GM12878 (cell line): Measurements from ENCODE around the gene NLGN4X. TPM values are rescaled to one million over a fixed set of nuclear protein-coding genes. Genes with fewer than 3 reads are reported as not detected.

Experiments used
- ATAC-seq: fragments of 200-7000 bp; cut with Tn5 transposase; 3 replicates; pipeline ENCODE4 v1.9.1; 2020; ENCODE audit warnings: mild to moderate bottlenecking, moderate library complexity
- BruUV-seq: library from RNA; stranded (reverse); fragments of 400-500 nt; replicated peaks from 2 replicates; lab custom pipeline; 2021; lab: Mats Ljungman, UMichigan
- CTCF ChIA-PET: fragments of 300-600 bp; sonication (Branson Sonifier 250); formaldehyde crosslinking; extraction: SDS; loops from one replicate; lab custom pipeline; 2021; ENCODE audit warnings: inconsistent platforms; lab: Yijun Ruan, JAX
- POLR2A ChIA-PET: fragments of 350-600 bp; formaldehyde crosslinking; extraction: SDS; loops from one replicate; lab custom pipeline; 2021; ENCODE audit warnings: inconsistent platforms; lab: Charles Lee
- RAD21 ChIA-PET: fragments of 300-600 bp; sonication (Branson Sonifier 250); formaldehyde crosslinking; loops from one replicate; lab custom pipeline; 2023; ENCODE audit warnings: antibody characterized with exemption; ENCODE audit not compliant: unreplicated experiment; lab: Charles Lee
- SMC1A ChIA-PET: fragments of 300-600 bp; sonication (Branson Sonifier 250); formaldehyde crosslinking; loops from one replicate; lab custom pipeline; 2023; ENCODE audit not compliant: unreplicated experiment, uncharacterized antibody; lab: Charles Lee
- DNase-seq: peaks from one replicate; pipeline ENCODE4 v3.0.0-alpha.2; 2011; ENCODE audit warnings: low read depth, low spot score
- FAIRE-seq: peaks from 3 replicates; lab custom pipeline; 2011; peaks lifted over from hg19 to GRCh38; lab: Jason Lieb, UNC
- H2AFZ ChIP-seq: 2 replicates; pipeline ENCODE4 v1.6.0; 2011; ENCODE audit warnings: low read depth, low read length, control low read depth; ENCODE audit not compliant: control insufficient read depth
- H3K27ac ChIP-seq: 2 replicates; pipeline ENCODE4 v1.5.1; 2011; ENCODE audit warnings: control low read depth; ENCODE audit not compliant: control insufficient read depth, insufficient read depth
- H3K27me3 ChIP-seq, 2 experiments: replicated peaks in 1 of 2; 2 replicates each; pipeline versions ENCODE4 v1.6.0 to v1.6.1; 2011; ENCODE audit warnings: low read length in 1 of 2; ENCODE audit not compliant: control insufficient read depth in 2 of 2, insufficient read depth in 2 of 2
- H3K36me3 ChIP-seq, 2 experiments: 2 replicates each; pipeline ENCODE4 v1.5.1; 2011; ENCODE audit warnings: low read length in 1 of 2; ENCODE audit not compliant: control insufficient read depth in 2 of 2, insufficient read depth in 2 of 2
- H3K4me1 ChIP-seq: 2 replicates; pipeline ENCODE4 v1.6.1; 2011; ENCODE audit warnings: mild to moderate bottlenecking, low read length, moderate library complexity, mixed read lengths; ENCODE audit not compliant: control insufficient read depth, insufficient read depth
- H3K4me2 ChIP-seq: 2 replicates; pipeline ENCODE4 v1.6.0; 2011; ENCODE audit warnings: control low read depth; ENCODE audit not compliant: control insufficient read depth, insufficient read depth
- H3K4me3 ChIP-seq: fragments of 200-600 bp; sonication (generic); 2 replicates; pipeline ENCODE4 v1.5.1; 2016
- H3K79me2 ChIP-seq: 2 replicates; pipeline ENCODE4 v1.6.0; 2011; ENCODE audit warnings: low read length; ENCODE audit not compliant: control insufficient read depth, insufficient read depth
- H3K9ac ChIP-seq: 2 replicates; pipeline ENCODE4 v1.8.0; 2011; ENCODE audit warnings: low read length, control low read depth, mixed read lengths; ENCODE audit not compliant: control insufficient read depth, insufficient read depth
- H3K9me3 ChIP-seq: replicated peaks from 3 replicates; pipeline ENCODE4 v1.5.1; 2011; ENCODE audit warnings: mild to moderate bottlenecking, low read length; ENCODE audit not compliant: control insufficient read depth, insufficient read depth
- H4K20me1 ChIP-seq: 2 replicates; pipeline ENCODE4 v1.6.0; 2011; ENCODE audit not compliant: control insufficient read depth, insufficient read depth
- ASH2L ChIP-seq: fragments of 300-600, 200-600 bp; sonication (generic); IDR thresholded peaks from 2 replicates; pipeline ENCODE4 v1.6.1; 2017; ENCODE audit warnings: low read depth, mild to moderate bottlenecking, borderline replicate concordance
- FOS ChIP-seq: IDR thresholded peaks from 3 replicates; pipeline ENCODE4 v1.6.1; 2011; ENCODE audit warnings: borderline replicate concordance; ENCODE audit not compliant: insufficient read length; ENCODE audit errors: extremely low read depth
- TCF7 ChIP-seq: IDR thresholded peaks from 2 replicates; pipeline ENCODE4 v1.6.1; 2014; ENCODE audit warnings: antibody characterized with exemption, borderline replicate concordance
- WGBS: methylation state at CpG from one replicate; pipeline ENCODE4 v1.1.6; 2016; ENCODE audit warnings: low lambda C conversion rate; ENCODE audit not compliant: insufficient replicate concordance, insufficient coverage; ENCODE audit errors: missing lambda C conversion rate; 5-methylcytosine and 5-hydroxymethylcytosine counted together
- in situ Hi-C: fragments of 300-500 bp; cut with MboI; formaldehyde crosslinking; loops from 9 replicates; pipeline ENCODE4 v1.14.3; 2018; ENCODE audit warnings: mixed read lengths
- intact Hi-C: fragments of 100-400 bp; cut with micrococcal nuclease; formaldehyde crosslinking; loops from one replicate; pipeline ENCODE4 v1.14.2; 2022; ENCODE audit not compliant: unreplicated experiment
- polyA plus RNA-seq, 11 experiments: library from polyadenylated mRNA; depleted of rRNA in 4 of 11; unstranded in 6 of 11; stranded (reverse) in 5 of 11; fragments of >200 nt; fragmentation: Nextera tagmentation in 4 of 11; fragmentation: Illumina TruSeq in 1 of 11; extraction: Ambion mirVana in 4 of 11; extraction: Trizol in 1 of 11; gene quantifications; 1 replicate in 1 of 11; 2 replicates in 10 of 11; pipeline versions ENCODE4 v1.2.1 to v1.2.3, GENCODE V29; 2011 to 2016; ENCODE audit warnings: inconsistent platforms in 2 of 11, missing spikeins in 2 of 11, low read depth in 1 of 11
- total RNA-seq, 4 experiments: library from RNA; depleted of rRNA in 3 of 4; stranded (reverse); fragments of >200 nt in 3 of 4; fragmentation: Illumina TruSeq in 1 of 4; extraction: Trizol in 1 of 4; gene quantifications; 2 replicates each; pipeline versions ENCODE4 v1.2.1 to v1.2.3, GENCODE V29; 2013 to 2021
- TF ChIP-seq, protein P1 (sequence below): fragments of 150-350 bp; IDR thresholded peaks from 2 replicates; pipeline ENCODE4 v1.6.1; 2016; ENCODE audit warnings: low read depth, low read length
- TF ChIP-seq, protein P2 (sequence below): fragments of 450-650 bp; conservative IDR thresholded peaks from 2 replicates; pipeline ENCODE4 v1.6.1; 2017; ENCODE audit warnings: mild to moderate bottlenecking, moderate library complexity
- TF ChIP-seq, protein P3 (sequence below): fragments of 450-650 bp; IDR thresholded peaks from 2 replicates; pipeline ENCODE4 v1.6.1; 2018; ENCODE audit warnings: borderline replicate concordance, mild to moderate bottlenecking; ENCODE audit not compliant: partially characterized antibody

Gene NLGN4X
- total and polyA plus RNA-seq, 10 of the 15 experiments (the other 5 are each of a cell fraction or from before 2014, with no cell fraction given), result 0.02 to 1.5 (median 0.09) TPM; not detected in 2

DNA sequence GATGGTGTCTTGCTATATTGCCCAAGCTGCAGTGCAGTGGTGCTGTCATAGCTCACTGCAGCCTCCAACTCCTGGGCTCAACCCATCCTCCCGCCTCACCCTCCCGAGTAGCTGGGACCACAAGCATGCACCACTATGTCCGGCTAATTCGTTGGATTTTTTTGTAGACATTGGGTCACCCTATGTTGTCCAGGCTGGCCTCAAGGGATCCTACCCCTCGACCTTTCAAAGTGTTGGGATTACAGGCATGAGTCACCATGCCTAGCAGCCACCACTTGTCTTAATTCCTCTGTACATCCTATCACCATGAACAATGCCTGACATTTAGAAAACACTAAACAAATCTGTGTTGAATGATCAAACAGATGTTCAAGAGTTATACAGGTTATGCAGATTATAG lies 76.7 kb downstream of the NLGN4X start:
- BruUV-seq, result no TSS peak

More for the DNA sequence above, 76.7 kb downstream of the NLGN4X start:
- Histone ChIP-seq H3K4me3 (no peak overlapping the region), H3K36me3 (no peaks in the 10 kb centered on the region), H3K9ac (no peak overlapping the region), H4K20me1 (no peaks in the 10 kb centered on the region), H3K4me1 (no peaks in the 10 kb centered on the region), H3K27ac (no peak overlapping the region), H3K4me2 (no peak overlapping the region), H3K27me3 (no peaks in the 10 kb centered on the region), H3K79me2 (no peaks in the 10 kb centered on the region), H2AFZ (no peak overlapping the region), H3K9me3 (no peaks in the 10 kb centered on the region; the same call in 2 of the 3 replicates)
- in situ Hi-C loops, result no loop called here
- DNase-seq (no peak), FAIRE-seq (no peak), ATAC-seq (no peak)
- SMC1A ChIA-PET, result no interaction called here
- intact Hi-C loops, result no loop called here
- 11% methylated on average over 5 of the region's 5 CpGs for WGBS
- RAD21 ChIA-PET, result no interaction called here
- POLR2A ChIA-PET, result no interaction called here
- TF ChIP-seq, protein P1, sequence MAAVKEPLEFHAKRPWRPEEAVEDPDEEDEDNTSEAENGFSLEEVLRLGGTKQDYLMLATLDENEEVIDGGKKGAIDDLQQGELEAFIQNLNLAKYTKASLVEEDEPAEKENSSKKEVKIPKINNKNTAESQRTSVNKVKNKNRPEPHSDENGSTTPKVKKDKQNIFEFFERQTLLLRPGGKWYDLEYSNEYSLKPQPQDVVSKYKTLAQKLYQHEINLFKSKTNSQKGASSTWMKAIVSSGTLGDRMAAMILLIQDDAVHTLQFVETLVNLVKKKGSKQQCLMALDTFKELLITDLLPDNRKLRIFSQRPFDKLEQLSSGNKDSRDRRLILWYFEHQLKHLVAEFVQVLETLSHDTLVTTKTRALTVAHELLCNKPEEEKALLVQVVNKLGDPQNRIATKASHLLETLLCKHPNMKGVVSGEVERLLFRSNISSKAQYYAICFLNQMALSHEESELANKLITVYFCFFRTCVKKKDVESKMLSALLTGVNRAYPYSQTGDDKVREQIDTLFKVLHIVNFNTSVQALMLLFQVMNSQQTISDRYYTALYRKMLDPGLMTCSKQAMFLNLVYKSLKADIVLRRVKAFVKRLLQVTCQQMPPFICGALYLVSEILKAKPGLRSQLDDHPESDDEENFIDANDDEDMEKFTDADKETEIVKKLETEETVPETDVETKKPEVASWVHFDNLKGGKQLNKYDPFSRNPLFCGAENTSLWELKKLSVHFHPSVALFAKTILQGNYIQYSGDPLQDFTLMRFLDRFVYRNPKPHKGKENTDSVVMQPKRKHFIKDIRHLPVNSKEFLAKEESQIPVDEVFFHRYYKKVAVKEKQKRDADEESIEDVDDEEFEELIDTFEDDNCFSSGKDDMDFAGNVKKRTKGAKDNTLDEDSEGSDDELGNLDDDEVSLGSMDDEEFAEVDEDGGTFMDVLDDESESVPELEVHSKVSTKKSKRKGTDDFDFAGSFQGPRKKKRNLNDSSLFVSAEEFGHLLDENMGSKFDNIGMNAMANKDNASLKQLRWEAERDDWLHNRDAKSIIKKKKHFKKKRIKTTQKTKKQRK, result no peak
- no peak for TF ChIP-seq ASH2L
- TF ChIP-seq FOS, result no peak
- TF ChIP-seq, protein P2, sequence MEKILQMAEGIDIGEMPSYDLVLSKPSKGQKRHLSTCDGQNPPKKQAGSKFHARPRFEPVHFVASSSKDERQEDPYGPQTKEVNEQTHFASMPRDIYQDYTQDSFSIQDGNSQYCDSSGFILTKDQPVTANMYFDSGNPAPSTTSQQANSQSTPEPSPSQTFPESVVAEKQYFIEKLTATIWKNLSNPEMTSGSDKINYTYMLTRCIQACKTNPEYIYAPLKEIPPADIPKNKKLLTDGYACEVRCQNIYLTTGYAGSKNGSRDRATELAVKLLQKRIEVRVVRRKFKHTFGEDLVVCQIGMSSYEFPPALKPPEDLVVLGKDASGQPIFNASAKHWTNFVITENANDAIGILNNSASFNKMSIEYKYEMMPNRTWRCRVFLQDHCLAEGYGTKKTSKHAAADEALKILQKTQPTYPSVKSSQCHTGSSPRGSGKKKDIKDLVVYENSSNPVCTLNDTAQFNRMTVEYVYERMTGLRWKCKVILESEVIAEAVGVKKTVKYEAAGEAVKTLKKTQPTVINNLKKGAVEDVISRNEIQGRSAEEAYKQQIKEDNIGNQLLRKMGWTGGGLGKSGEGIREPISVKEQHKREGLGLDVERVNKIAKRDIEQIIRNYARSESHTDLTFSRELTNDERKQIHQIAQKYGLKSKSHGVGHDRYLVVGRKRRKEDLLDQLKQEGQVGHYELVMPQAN, result no peak
- TF ChIP-seq, protein P3, sequence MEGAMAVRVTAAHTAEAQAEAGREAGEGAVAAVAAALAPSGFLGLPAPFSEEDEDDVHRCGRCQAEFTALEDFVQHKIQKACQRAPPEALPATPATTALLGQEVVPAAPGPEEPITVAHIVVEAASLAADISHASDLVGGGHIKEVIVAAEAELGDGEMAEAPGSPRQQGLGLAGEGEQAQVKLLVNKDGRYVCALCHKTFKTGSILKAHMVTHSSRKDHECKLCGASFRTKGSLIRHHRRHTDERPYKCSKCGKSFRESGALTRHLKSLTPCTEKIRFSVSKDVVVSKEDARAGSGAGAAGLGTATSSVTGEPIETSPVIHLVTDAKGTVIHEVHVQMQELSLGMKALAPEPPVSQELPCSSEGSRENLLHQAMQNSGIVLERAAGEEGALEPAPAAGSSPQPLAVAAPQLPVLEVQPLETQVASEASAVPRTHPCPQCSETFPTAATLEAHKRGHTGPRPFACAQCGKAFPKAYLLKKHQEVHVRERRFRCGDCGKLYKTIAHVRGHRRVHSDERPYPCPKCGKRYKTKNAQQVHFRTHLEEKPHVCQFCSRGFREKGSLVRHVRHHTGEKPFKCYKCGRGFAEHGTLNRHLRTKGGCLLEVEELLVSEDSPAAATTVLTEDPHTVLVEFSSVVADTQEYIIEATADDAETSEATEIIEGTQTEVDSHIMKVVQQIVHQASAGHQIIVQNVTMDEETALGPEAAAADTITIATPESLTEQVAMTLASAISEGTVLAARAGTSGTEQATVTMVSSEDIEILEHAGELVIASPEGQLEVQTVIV, result no peak
- TF ChIP-seq TCF7, result no peak
- CTCF ChIA-PET, result interaction anchor here (0.6 kb wide), 1 partner anchor 15 kb away, joined by 3 read pairs; no protein-coding TSS in a partner anchor
